ENCODE results near the gene NAV2. TPM values are rescaled to one million over a fixed set of nuclear protein-coding genes. Genes with fewer than 3 reads are reported as not detected.

The NAV2 gene
- total RNA-seq, 4 donors from 2014 or later, result 19.2 to 34.7 (median 25.8) TPM

DNA sequence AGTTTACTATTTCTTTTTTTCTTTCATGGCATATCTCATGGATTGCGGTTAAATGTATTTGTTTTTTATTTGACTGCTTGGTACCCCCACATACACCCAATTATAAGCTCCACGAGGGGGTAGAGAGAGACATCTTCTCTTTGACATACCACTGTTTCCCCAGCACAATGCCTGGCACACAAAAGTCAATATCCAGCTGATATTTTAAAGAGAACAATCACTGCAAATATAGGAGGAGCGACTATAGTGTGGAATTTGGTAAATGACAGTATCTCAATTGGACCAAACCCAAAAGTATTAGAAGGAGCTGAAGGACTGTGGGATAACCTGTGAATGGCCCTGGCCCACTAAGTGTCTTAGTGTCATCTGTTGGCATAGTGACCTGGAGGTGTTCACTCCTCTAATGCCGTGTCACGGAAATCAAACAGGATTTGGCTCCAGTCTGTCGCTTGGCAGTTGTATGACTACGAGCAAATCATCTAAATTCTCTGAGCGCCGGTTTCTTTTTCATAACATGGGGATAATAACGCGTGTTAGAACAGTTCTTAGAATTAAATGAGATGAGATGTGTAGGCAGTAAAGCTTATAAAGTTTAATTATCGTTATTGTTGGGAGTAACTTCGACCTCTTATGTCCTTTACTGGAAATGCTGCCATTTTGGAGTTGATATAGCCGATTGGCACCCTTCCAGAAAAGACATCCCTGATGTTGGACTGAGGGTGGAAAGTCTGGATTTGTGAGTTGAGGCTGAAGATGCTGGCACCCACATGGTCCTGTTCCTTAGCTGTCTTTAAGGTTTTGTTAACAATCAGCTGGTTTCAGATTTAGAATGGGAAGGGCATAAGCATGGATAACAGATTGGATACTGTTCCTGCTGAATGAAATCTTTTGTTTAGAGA lies 303.1 kb downstream of the NAV2 start:
- Histone ChIP-seq H3K4me3 (no peak overlapping the region), H3K27ac (no peak overlapping the region), H3K36me3 (peaks cover 0 to 3% (median 0%) of the 10 kb centered on the region in 3 donors), H3K9me3 (no peaks in the 10 kb centered on the region), H3K4me1 (peaks cover 0 to 5% (median 0%) of the 10 kb centered on the region in 4 donors), H3K27me3 (no peaks in the 10 kb centered on the region)
- DNase-seq (ENCODE audit: low spot score in 2 of 2), result no peak
- WGBS, 2 donors, result 65 to 67% methylated on average over 14 of the region's 14 CpGs
- TF ChIP-seq, protein P1, sequence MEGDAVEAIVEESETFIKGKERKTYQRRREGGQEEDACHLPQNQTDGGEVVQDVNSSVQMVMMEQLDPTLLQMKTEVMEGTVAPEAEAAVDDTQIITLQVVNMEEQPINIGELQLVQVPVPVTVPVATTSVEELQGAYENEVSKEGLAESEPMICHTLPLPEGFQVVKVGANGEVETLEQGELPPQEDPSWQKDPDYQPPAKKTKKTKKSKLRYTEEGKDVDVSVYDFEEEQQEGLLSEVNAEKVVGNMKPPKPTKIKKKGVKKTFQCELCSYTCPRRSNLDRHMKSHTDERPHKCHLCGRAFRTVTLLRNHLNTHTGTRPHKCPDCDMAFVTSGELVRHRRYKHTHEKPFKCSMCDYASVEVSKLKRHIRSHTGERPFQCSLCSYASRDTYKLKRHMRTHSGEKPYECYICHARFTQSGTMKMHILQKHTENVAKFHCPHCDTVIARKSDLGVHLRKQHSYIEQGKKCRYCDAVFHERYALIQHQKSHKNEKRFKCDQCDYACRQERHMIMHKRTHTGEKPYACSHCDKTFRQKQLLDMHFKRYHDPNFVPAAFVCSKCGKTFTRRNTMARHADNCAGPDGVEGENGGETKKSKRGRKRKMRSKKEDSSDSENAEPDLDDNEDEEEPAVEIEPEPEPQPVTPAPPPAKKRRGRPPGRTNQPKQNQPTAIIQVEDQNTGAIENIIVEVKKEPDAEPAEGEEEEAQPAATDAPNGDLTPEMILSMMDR (IDR thresholded peaks at IDR 0.05), result no peak
- no peak for TF ChIP-seq EP300 (IDR thresholded peaks at IDR 0.05)
- no peak for TF ChIP-seq POLR2A (IDR thresholded peaks at IDR 0.05)

DNA sequence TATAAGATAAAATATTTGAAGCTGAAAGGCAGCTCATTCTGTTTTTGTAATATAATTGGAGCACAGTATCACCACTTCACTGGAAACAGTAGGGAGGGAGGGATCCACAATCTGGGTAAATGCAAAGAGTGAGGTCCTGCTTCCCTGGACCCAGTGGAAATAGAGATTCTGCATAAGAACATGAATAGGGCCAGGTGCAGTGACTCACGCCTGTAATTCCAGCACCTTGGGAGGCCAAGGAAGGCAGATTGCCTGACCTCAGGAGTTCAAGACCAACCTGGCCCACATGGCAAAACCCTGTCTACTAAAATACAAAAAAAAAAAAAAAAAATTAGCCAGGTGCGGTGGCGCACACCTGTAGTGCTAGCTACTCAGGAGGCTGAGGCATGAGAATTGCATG lies 303.9 kb downstream of the NAV2 start:
- WGBS, 2 donors, result 63% methylated on average over 3 of the region's 3 CpGs
- H3K27me3 ChIP-seq, result no peaks in the 10 kb centered on the region
- H3K4me3 ChIP-seq, result no peak overlapping the region
- no peak overlapping the region for H3K27ac ChIP-seq
- TF ChIP-seq EP300 (IDR thresholded peaks at IDR 0.05) (no peak), POLR2A (IDR thresholded peaks at IDR 0.05) (no peak)
- TF ChIP-seq, protein P1 (IDR thresholded peaks at IDR 0.05), result no peak
- peaks cover 0 to 3% (median 0%) of the 10 kb centered on the region in 3 donors for H3K36me3 ChIP-seq
- H3K9me3 ChIP-seq, result no peaks in the 10 kb centered on the region
- H3K4me1 ChIP-seq, result peaks cover 0 to 5% (median 0%) of the 10 kb centered on the region in 4 donors
- DNase-seq (ENCODE audit: low spot score in 2 of 2), result no peak

DNA sequence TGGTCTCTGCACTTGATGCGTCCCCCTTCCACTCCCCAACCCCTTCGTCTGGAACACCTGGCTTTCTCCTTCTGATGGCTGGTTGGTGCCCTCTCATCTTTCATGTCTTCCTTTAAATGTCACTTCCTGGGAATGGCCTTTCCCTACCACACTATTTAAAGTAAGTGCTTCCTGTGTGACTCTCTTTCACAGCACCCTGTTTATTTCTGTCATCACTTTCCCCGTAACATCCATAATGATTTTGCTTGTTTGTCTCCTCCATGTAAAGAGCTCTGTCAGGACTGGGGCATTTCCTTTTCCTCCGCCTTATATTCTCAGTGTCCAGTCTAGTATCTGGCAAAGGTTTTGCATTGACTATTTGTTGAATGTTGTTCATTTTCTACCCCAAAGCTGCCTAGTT lies 304.7 kb downstream of the NAV2 start:
- WGBS, 2 donors, result 90 to 92% methylated on average over 4 of the region's 4 CpGs
- Histone ChIP-seq H3K4me3 (no peak overlapping the region), H3K36me3 (no peaks in the 10 kb centered on the region), H3K27me3 (no peaks in the 10 kb centered on the region), H3K4me1 (peaks cover 0 to 8% (median 0%) of the 10 kb centered on the region in 4 donors), H3K9me3 (no peaks in the 10 kb centered on the region), H3K27ac (no peak overlapping the region)
- no peak for DNase-seq (ENCODE audit: low spot score in 2 of 2)
- TF ChIP-seq EP300 (IDR thresholded peaks at IDR 0.05) (no peak), POLR2A (IDR thresholded peaks at IDR 0.05) (no peak)
- TF ChIP-seq, protein P1 (IDR thresholded peaks at IDR 0.05), result no peak

DNA sequence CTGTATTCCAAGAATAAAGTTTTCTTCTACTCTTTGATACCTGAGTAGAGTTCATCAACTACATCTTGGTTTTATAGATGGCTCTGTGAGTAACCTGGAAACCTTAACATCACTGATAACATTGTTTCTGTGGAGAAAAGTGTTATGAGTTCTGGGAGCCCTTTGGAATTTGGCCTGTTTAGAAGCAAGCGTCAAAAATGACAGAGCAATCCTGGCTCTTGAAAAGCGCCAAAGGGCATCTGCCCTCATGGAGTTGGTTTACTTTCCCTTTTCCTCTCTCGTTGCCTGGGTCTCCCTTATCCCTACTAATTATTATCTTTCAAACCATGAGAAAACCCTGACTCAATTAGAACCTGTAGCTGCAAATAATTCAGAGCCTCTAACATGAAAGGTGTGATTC lies 307.6 kb downstream of the NAV2 start:
- TF ChIP-seq, protein P1 (IDR thresholded peaks at IDR 0.05), result no peak
- TF ChIP-seq EP300 (IDR thresholded peaks at IDR 0.05), result no peak
- no peak for TF ChIP-seq POLR2A (IDR thresholded peaks at IDR 0.05)
- Histone ChIP-seq H3K27me3 (no peaks in the 10 kb centered on the region), H3K9me3 (no peaks in the 10 kb centered on the region), H3K4me3 (no peak overlapping the region), H3K27ac (no peak overlapping the region), H3K36me3 (no peaks in the 10 kb centered on the region), H3K4me1 (peaks cover 0 to 14% (median 0%) of the 10 kb centered on the region in 4 donors)
- 68% methylated on average over 3 of the region's 3 CpGs for WGBS, 2 donors
- DNase-seq (ENCODE audit: low spot score in 2 of 2), result no peak

DNA sequence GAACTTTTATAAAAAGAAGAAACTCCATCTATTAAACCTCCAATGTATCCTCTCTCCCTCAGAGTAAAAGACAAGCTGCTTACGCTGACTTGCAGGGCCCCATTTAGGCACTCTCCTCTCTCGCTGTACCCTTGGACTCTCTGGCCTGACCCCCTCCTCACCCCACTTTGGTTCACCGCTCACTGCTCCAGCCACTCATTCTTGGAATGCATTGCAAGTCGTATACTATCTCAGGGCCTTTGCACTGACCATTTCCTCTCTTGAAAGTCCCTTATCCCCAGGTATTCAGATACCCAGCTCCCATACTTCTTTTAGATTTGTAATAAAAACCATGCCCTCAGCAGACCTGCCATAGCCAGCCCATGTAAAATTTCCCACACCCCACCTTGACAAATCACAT lies 308.1 kb downstream of the NAV2 start:
- 79 to 81% methylated on average over 4 of the region's 4 CpGs for WGBS, 2 donors
- Histone ChIP-seq H3K27ac (no peak overlapping the region), H3K9me3 (no peaks in the 10 kb centered on the region), H3K4me1 (peaks cover 0 to 13% (median 0%) of the 10 kb centered on the region in 4 donors), H3K27me3 (no peaks in the 10 kb centered on the region), H3K4me3 (no peak overlapping the region), H3K36me3 (no peaks in the 10 kb centered on the region)
- DNase-seq (ENCODE audit: low spot score in 2 of 2), result no peak
- TF ChIP-seq, protein P1 (IDR thresholded peaks at IDR 0.05), result no peak
- TF ChIP-seq POLR2A (IDR thresholded peaks at IDR 0.05) (no peak), EP300 (IDR thresholded peaks at IDR 0.05) (no peak)
